Mesenchymal stem cell (in vitro differentiated cells and primary cell): Measurements from ENCODE around the gene METAP1D.
A peak's percentile ranks its signal among the peaks of the same experiment; 100 is the strongest.

ENCODE experiments used
- DNase-seq: peaks from one replicate; pipeline ENCODE4 v3.0.0-alpha.2; 2013
- H2AFZ ChIP-seq: one replicate; pipeline ENCODE4 v1.6.1; 2013; ENCODE audit warnings: low read depth, mild to moderate bottlenecking, control low read depth, inconsistent platforms, low read length, moderate library complexity
- H2AK5ac ChIP-seq: 2 replicates; pipeline ENCODE4 v1.6.1; 2013; ENCODE audit warnings: low read length, moderate library complexity, mild to moderate bottlenecking, inconsistent platforms; ENCODE audit not compliant: severe bottlenecking
- H2BK120ac ChIP-seq: one replicate; pipeline ENCODE4 v1.6.1; 2013; ENCODE audit warnings: low read depth, mild to moderate bottlenecking, inconsistent platforms, low read length, moderate library complexity
- H2BK12ac ChIP-seq, 2 experiments: one replicate each; pipeline ENCODE4 v1.6.1; 2013; ENCODE audit warnings: inconsistent platforms in 2 of 2, low read length in 2 of 2, mild to moderate bottlenecking in 2 of 2, moderate library complexity in 2 of 2, control low read depth in 1 of 2
- H2BK15ac ChIP-seq: one replicate; pipeline ENCODE4 v1.6.1; 2013; ENCODE audit warnings: mild to moderate bottlenecking, low read depth, inconsistent platforms; ENCODE audit not compliant: poor library complexity, severe bottlenecking
- H2BK5ac ChIP-seq: 2 replicates; pipeline ENCODE4 v1.6.1; 2013; ENCODE audit warnings: low read depth, mild to moderate bottlenecking, low read length, control low read depth, inconsistent platforms; ENCODE audit not compliant: poor library complexity, severe bottlenecking
- H3K14ac ChIP-seq, 2 experiments: one replicate each; pipeline ENCODE4 v1.6.1; 2013; ENCODE audit warnings: inconsistent platforms in 2 of 2, low read length in 2 of 2, control low read depth in 1 of 2, mild to moderate bottlenecking in 1 of 2, moderate library complexity in 1 of 2
- H3K18ac ChIP-seq, 2 experiments: one replicate each; pipeline ENCODE4 v1.6.1; 2013; ENCODE audit warnings: inconsistent platforms in 2 of 2, low read length in 2 of 2, control low read depth in 1 of 2, low read depth in 1 of 2, mild to moderate bottlenecking in 1 of 2
- H3K23ac ChIP-seq, 2 experiments: one replicate each; pipeline ENCODE4 v1.6.1; 2013; ENCODE audit warnings: inconsistent platforms in 2 of 2, low read length in 2 of 2, mild to moderate bottlenecking in 2 of 2, moderate library complexity in 2 of 2, control low read depth in 1 of 2
- H3K27ac ChIP-seq: 2 replicates; pipeline ENCODE4 v1.5.1; 2013; ENCODE audit warnings: mild to moderate bottlenecking, moderate library complexity, low read length, control low read depth, inconsistent platforms; ENCODE audit not compliant: poor library complexity, severe bottlenecking
- H3K27me3 ChIP-seq, 2 experiments: 2 replicates each; pipeline versions ENCODE4 v1.6.1 to v1.7.0; 2013; ENCODE audit warnings: low read length in 2 of 2, mild to moderate bottlenecking in 2 of 2, moderate library complexity in 2 of 2, control low read depth in 1 of 2, inconsistent platforms in 1 of 2; ENCODE audit not compliant: control insufficient read depth in 1 of 2, insufficient read depth in 1 of 2
- H3K36me3 ChIP-seq, 2 experiments: 2 replicates each; pipeline versions ENCODE4 v1.6.1 to v1.7.0; 2013; ENCODE audit warnings: low read length in 2 of 2, control low read depth in 1 of 2, inconsistent platforms in 1 of 2, low read depth in 1 of 2, mild to moderate bottlenecking in 1 of 2; ENCODE audit not compliant: insufficient read depth in 2 of 2, control insufficient read depth in 1 of 2
- H3K4ac ChIP-seq, 2 experiments: one replicate each; pipeline ENCODE4 v1.6.1; 2013; ENCODE audit warnings: inconsistent platforms in 2 of 2, low read length in 2 of 2, mild to moderate bottlenecking in 2 of 2, moderate library complexity in 2 of 2, control low read depth in 1 of 2, low read depth in 1 of 2
- H3K4me1 ChIP-seq: 2 replicates; pipeline ENCODE4 v1.6.1; 2013; ENCODE audit warnings: low read depth, low read length, control low read depth; ENCODE audit not compliant: control insufficient read depth, insufficient read depth
- H3K4me2 ChIP-seq: 2 replicates; pipeline ENCODE4 v1.6.1; 2013; ENCODE audit warnings: low read length, mild to moderate bottlenecking, inconsistent platforms; ENCODE audit not compliant: poor library complexity, severe bottlenecking
- H3K4me3 ChIP-seq, 2 experiments: 2 replicates each; pipeline versions ENCODE4 v1.5.1 to v1.7.0; 2013; ENCODE audit warnings: low read length in 2 of 2, mild to moderate bottlenecking in 2 of 2, control low read depth in 1 of 2, low read depth in 1 of 2; ENCODE audit not compliant: insufficient read depth in 1 of 2
- H3K79me1 ChIP-seq: replicated peaks from 2 replicates; pipeline ENCODE4 v1.6.1; 2013; ENCODE audit warnings: mild to moderate bottlenecking, control low read depth, low read length, inconsistent platforms; ENCODE audit not compliant: poor library complexity, severe bottlenecking
- H3K9ac ChIP-seq: 2 replicates; pipeline ENCODE4 v1.7.0; 2013; ENCODE audit warnings: mild to moderate bottlenecking, low read length, moderate library complexity
- H3K9me3 ChIP-seq: 2 replicates; pipeline ENCODE4 v1.7.0; 2013; ENCODE audit warnings: mild to moderate bottlenecking, low read length; ENCODE audit not compliant: control insufficient read depth
- H4K8ac ChIP-seq: one replicate; pipeline ENCODE4 v1.6.1; 2013; ENCODE audit warnings: inconsistent platforms, mild to moderate bottlenecking, low read length, moderate library complexity
- H4K91ac ChIP-seq: one replicate; pipeline ENCODE4 v1.6.1; 2013; ENCODE audit warnings: mild to moderate bottlenecking, low read length, inconsistent platforms
- WGBS: methylation state at CpG from one replicate; pipeline ENCODE4 v1.1.7; 2013; ENCODE audit warnings: mixed read lengths; 5-methylcytosine and 5-hydroxymethylcytosine counted together

METAP1D gene

GRCh38 chr2:172103471-172104272 lies 103.9 kb downstream of the METAP1D start:
- Histone ChIP-seq H3K4me3 (peak overlapping the region in 1 of 2 experiments; percentile 83), H3K9ac (peak overlapping the region; percentile 67), H3K18ac (no peak overlapping the region), H2BK12ac (no peak overlapping the region), H3K9me3 (no peaks in the 10 kb centered on the region), H4K91ac (no peak overlapping the region), H3K23ac (no peak overlapping the region), H3K14ac (no peak overlapping the region), H3K4ac (no peak overlapping the region), H3K27me3 (peaks cover 57 to 80% of the 10 kb centered on the region in 2 experiments), H2AK5ac (no peak overlapping the region), H4K8ac (no peak overlapping the region), H3K79me1 (no peaks in the 10 kb centered on the region), H3K4me2 (peak overlapping the region; percentile 24), H3K27ac (no peak overlapping the region), H3K4me1 (peaks cover 52% of the 10 kb centered on the region), H2BK15ac (no peak overlapping the region), H2BK5ac (no peak overlapping the region), H2AFZ (no peak overlapping the region), H3K36me3 (no peaks in the 10 kb centered on the region), H2BK120ac (no peak overlapping the region)
- 12% methylated on average over 15 of the region's 25 CpGs for WGBS
- DNase-seq: peak; percentile 87

- no peak overlapping the region for H3K4ac ChIP-seq
- no peak overlapping the region for H2BK120ac ChIP-seq
- no peak overlapping the region for H3K9ac ChIP-seq
- no peak overlapping the region for H2AK5ac ChIP-seq
- WGBS: 12% methylated on average over 23 of the region's 23 CpGs
- DNase-seq: peak; percentile 7
- no peak overlapping the region for H3K18ac ChIP-seq
- H4K8ac ChIP-seq: no peak overlapping the region
- H3K4me3 ChIP-seq: peak overlapping the region in 1 of 2 experiments; percentile 72
- no peak overlapping the region for H2AFZ ChIP-seq
- no peak overlapping the region for H2BK12ac ChIP-seq
- H4K91ac ChIP-seq: no peak overlapping the region
- H3K27ac ChIP-seq: no peak overlapping the region
- H2BK5ac ChIP-seq: no peak overlapping the region
- H3K27me3 ChIP-seq: peaks cover 50 to 76% of the 10 kb centered on the region in 2 experiments
- no peak overlapping the region for H3K23ac ChIP-seq
- H2BK15ac ChIP-seq: no peak overlapping the region
- H3K79me1 ChIP-seq: no peaks in the 10 kb centered on the region
- peak overlapping the region; percentile 46 for H3K4me2 ChIP-seq
- no peaks in the 10 kb centered on the region for H3K36me3 ChIP-seq
- H3K9me3 ChIP-seq: no peaks in the 10 kb centered on the region
- H3K14ac ChIP-seq: no peak overlapping the region
- H3K4me1 ChIP-seq: peaks cover 39% of the 10 kb centered on the region
Observed at GRCh38 chr2:172105471-172106107, 105.8 kb downstream of the METAP1D start.

- H3K27me3 ChIP-seq: peaks cover 43 to 69% of the 10 kb centered on the region in 2 experiments
- WGBS: 7% methylated on average over 44 of the region's 44 CpGs
Observed at GRCh38 chr2:172106108-172106961, 106.6 kb downstream of the METAP1D start.

More at GRCh38 chr2:172106108-172106961, 106.6 kb downstream of the METAP1D start:
- no peak overlapping the region for H2AFZ ChIP-seq
- no peak overlapping the region for H2BK5ac ChIP-seq
- H2BK120ac ChIP-seq: no peak overlapping the region
- no peak overlapping the region for H3K4ac ChIP-seq
- H3K4me1 ChIP-seq: peaks cover 32% of the 10 kb centered on the region
- H3K9ac ChIP-seq: peak overlapping the region; percentile 30
- peak overlapping the region; percentile 46 for H3K4me2 ChIP-seq
- H2AK5ac ChIP-seq: no peak overlapping the region
- no peak overlapping the region for H2BK12ac ChIP-seq
- no peaks in the 10 kb centered on the region for H3K79me1 ChIP-seq
- peak overlapping the region; percentile 45 for H4K8ac ChIP-seq
- peak; percentile 57 for DNase-seq
- H3K27ac ChIP-seq: no peak overlapping the region
- H4K91ac ChIP-seq: no peak overlapping the region
- no peak overlapping the region for H3K14ac ChIP-seq
- H3K23ac ChIP-seq: peak overlapping the region in 1 of 2 experiments; percentile 62
- H3K36me3 ChIP-seq: no peaks in the 10 kb centered on the region
- no peak overlapping the region for H2BK15ac ChIP-seq
- no peak overlapping the region for H3K18ac ChIP-seq
- H3K9me3 ChIP-seq: no peaks in the 10 kb centered on the region
- peak overlapping the region; percentile 34 to 72 for H3K4me3 ChIP-seq
